HepG2 (cell line): ENCODE results near the gene UAP1. TPM values are rescaled to one million over a fixed set of nuclear protein-coding genes. Genes with fewer than 3 reads are reported as not detected.

Experiments
- ASH2L ChIP-seq: fragments of 300-600, 200-600 bp; sonication (generic); IDR thresholded peaks from 2 replicates; pipeline ENCODE4 v1.7.0; 2017; ENCODE audit warnings: low read depth, mild to moderate bottlenecking, moderate library complexity, mixed read lengths, low read length; ENCODE audit not compliant: insufficient read length
- CCAR2 ChIP-seq: fragments of 200-400 bp; formaldehyde crosslinking; optimal IDR thresholded peaks from 2 replicates; pipeline ENCODE3; 2018; ENCODE audit warnings: low read depth, mild to moderate bottlenecking, low read length, moderate library complexity
- FOXA1 ChIP-seq, 2 experiments: fragments of 450-650 bp in 1 of 2; sonication (generic) in 1 of 2; formaldehyde crosslinking in 1 of 2; IDR thresholded peaks; 2 replicates each; pipeline versions ENCODE4 v1.4.0 to v1.6.1; 2016 to 2020; ENCODE audit warnings: missing genetic modification reagents in 1 of 2
- GATAD1 ChIP-seq: IDR thresholded peaks from 2 replicates; pipeline ENCODE4 v1.6.1; 2016; ENCODE audit warnings: missing genetic modification reagents, missing compliant biosample characterization
- JUND ChIP-seq: sonication (generic); formaldehyde crosslinking; IDR thresholded peaks from 2 replicates; pipeline ENCODE4 v1.8.0; 2022; ENCODE audit warnings: mild to moderate bottlenecking, missing genetic modification reagents
- KDM6A ChIP-seq: IDR thresholded peaks from 2 replicates; pipeline ENCODE4 v1.6.1; 2016; ENCODE audit warnings: low read depth
- KLF13 ChIP-seq: sonication (generic); formaldehyde crosslinking; IDR thresholded peaks from 2 replicates; pipeline ENCODE4 v1.4.0; 2020; ENCODE audit warnings: mild to moderate bottlenecking, missing genetic modification reagents
- KMT2A ChIP-seq: sonication (generic); formaldehyde crosslinking; IDR thresholded peaks from 2 replicates; pipeline ENCODE4 v1.4.0; 2020; ENCODE audit warnings: missing genetic modification reagents
- KMT2B ChIP-seq: IDR thresholded peaks from 2 replicates; pipeline ENCODE4 v1.6.1; 2016; ENCODE audit warnings: missing genetic modification reagents, missing compliant biosample characterization
- MXD4 ChIP-seq: IDR thresholded peaks from 2 replicates; pipeline ENCODE4 v1.6.1; 2016; ENCODE audit warnings: mild to moderate bottlenecking, missing biosample characterization, missing genetic modification reagents
- MXI1 ChIP-seq: IDR thresholded peaks from 3 replicates; pipeline ENCODE4 v1.6.1; 2012; ENCODE audit warnings: low read depth, low read length, inconsistent platforms, borderline replicate concordance
- NFE2L2 ChIP-seq: fragments of 150-350 bp; IDR thresholded peaks from 2 replicates; pipeline ENCODE4 v1.6.1; 2014; ENCODE audit warnings: low read length
- ONECUT2 ChIP-seq: sonication (generic); formaldehyde crosslinking; IDR thresholded peaks from 2 replicates; pipeline ENCODE4 v1.4.0; 2020; ENCODE audit warnings: missing genetic modification reagents
- SOX6 ChIP-seq, 2 experiments: fragments of 450-650 bp in 1 of 2; sonication (generic) in 1 of 2; formaldehyde crosslinking in 1 of 2; IDR thresholded peaks; 2 replicates each; pipeline versions ENCODE4 v1.4.0 to v1.6.1; 2017 to 2020; ENCODE audit warnings: antibody characterized with exemption in 1 of 2, mild to moderate bottlenecking in 1 of 2, missing genetic modification reagents in 1 of 2
- SRY ChIP-seq: sonication (generic); formaldehyde crosslinking; IDR thresholded peaks from 2 replicates; pipeline ENCODE4 v1.8.0; 2022; ENCODE audit warnings: mild to moderate bottlenecking, missing genetic modification reagents
- STAG1 ChIP-seq: sonication (generic); formaldehyde crosslinking; IDR thresholded peaks from 2 replicates; pipeline ENCODE4 v1.4.0; 2020; ENCODE audit warnings: missing genetic modification reagents
- XBP1 ChIP-seq: sonication (generic); formaldehyde crosslinking; IDR thresholded peaks from 2 replicates; pipeline ENCODE4 v1.5.0; 2020; ENCODE audit warnings: missing genetic modification reagents
- ZBTB7B ChIP-seq: sonication (generic); formaldehyde crosslinking; IDR thresholded peaks from 2 replicates; pipeline ENCODE4 v1.4.0; 2020; ENCODE audit warnings: missing genetic modification reagents
- ZFP41 ChIP-seq: sonication (generic); formaldehyde crosslinking; IDR thresholded peaks from 2 replicates; pipeline ENCODE4 v1.4.0; 2020; ENCODE audit warnings: mild to moderate bottlenecking, missing genetic modification reagents, borderline replicate concordance
- ZNF225 ChIP-seq: sonication (generic); formaldehyde crosslinking; IDR thresholded peaks from 2 replicates; pipeline ENCODE4 v1.4.0; 2020; ENCODE audit warnings: mild to moderate bottlenecking, missing genetic modification reagents
- ZNF33B ChIP-seq: sonication (generic); formaldehyde crosslinking; IDR thresholded peaks from 2 replicates; pipeline ENCODE4 v1.5.1; 2020; ENCODE audit warnings: mild to moderate bottlenecking, missing genetic modification reagents
- ZNF382 ChIP-seq: sonication (generic); formaldehyde crosslinking; IDR thresholded peaks from 2 replicates; pipeline ENCODE4 v1.5.0; 2020; ENCODE audit warnings: missing genetic modification reagents, mild to moderate bottlenecking, borderline replicate concordance
- ZNF629 ChIP-seq: sonication (generic); formaldehyde crosslinking; conservative IDR thresholded peaks from 2 replicates; pipeline ENCODE4 v1.5.0; 2020; ENCODE audit warnings: missing genetic modification reagents
- polyA plus RNA-seq, 8 experiments: library from polyadenylated mRNA; depleted of rRNA in 3 of 8; stranded (reverse) in 7 of 8; unstranded in 1 of 8; fragments of >200 nt; fragmentation: Illumina TruSeq in 4 of 8; extraction: Trizol in 4 of 8; gene quantifications; 2 replicates each; pipeline versions ENCODE4 v1.2.1 to v1.2.3, GENCODE V29; 2011 to 2016; ENCODE audit warnings: low read depth in 4 of 8, missing spikeins in 1 of 8, mixed read lengths in 1 of 8; ENCODE audit not compliant: insufficient read depth in 1 of 8
- total RNA-seq, 5 experiments: library from RNA; depleted of rRNA; stranded (reverse); fragments of >200 nt; fragmentation: Illumina TruSeq; extraction: Trizol; gene quantifications; 2 replicates each; pipeline ENCODE4 v1.2.3, GENCODE V29; 2016; ENCODE audit warnings: low read depth in 1 of 5
- TF ChIP-seq, protein P1 (sequence below): sonication (generic); formaldehyde crosslinking; IDR thresholded peaks from 2 replicates; pipeline ENCODE4 v1.5.0; 2020; ENCODE audit warnings: missing genetic modification reagents
- TF ChIP-seq, protein P2 (sequence below): IDR thresholded peaks from 2 replicates; pipeline ENCODE4 v1.6.1; 2016; ENCODE audit warnings: missing biosample characterization, missing genetic modification reagents, low read depth
- TF ChIP-seq, protein P3 (sequence below): IDR thresholded peaks from 2 replicates; pipeline ENCODE4 v1.6.1; 2016; ENCODE audit warnings: low read depth

UAP1 gene
- total and polyA plus RNA-seq, 2 of the 13 experiments (the other 11 are each of a cell fraction or from before 2014, with no cell fraction given), result 48.4 to 117 TPM

DNA sequence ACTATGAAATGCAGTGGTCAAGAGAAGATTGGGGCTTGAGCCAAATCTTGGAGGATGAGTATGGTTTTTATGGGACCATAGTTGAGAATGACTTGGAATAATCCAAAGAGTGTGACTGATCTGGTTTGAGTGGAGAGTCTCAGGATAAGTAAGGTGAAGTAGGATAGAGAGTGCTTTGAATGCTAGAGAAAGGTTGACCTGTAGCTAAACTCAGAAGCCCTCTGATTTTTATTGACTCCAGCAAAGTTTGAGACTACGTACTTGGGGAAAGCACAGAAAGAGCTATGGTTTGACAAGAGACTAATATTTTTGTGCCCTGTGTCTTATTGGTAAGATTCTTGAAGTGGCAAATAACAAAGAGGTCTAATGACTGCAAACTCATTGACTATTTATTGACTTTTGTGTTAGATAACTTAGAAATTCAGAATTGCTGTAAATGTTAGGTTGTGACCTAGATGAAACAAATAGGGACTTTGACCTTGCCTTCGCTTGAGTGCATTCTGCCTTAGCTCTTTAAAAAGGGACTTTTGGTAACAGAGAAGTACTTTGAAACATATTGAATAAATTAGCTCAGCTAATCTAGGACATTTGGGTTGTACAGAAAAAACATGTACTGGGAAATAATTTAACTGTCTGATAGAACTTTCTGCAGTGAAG, 35.1 kb downstream of the UAP1 start (continued):
- TF ChIP-seq ZBTB7B (no peak), JUND (no peak), ASH2L (peak; percentile 76), XBP1 (CRISPR knock-in tag) (no peak), KMT2A (no peak), MXD4 (CRISPR knock-in tag) (no peak), ZNF629 (CRISPR knock-in tag) (0 out of 2 replicates have a peak, but pooled peaks have one; percentile 34), KMT2B (CRISPR knock-in tag) (0 out of 2 replicates have a peak, but pooled peaks have one; percentile 34), ZNF225 (CRISPR knock-in tag) (no peak), CCAR2 (no peak), NFE2L2 (no peak), ONECUT2 (CRISPR knock-in tag) (peak; percentile 72; the same call in 1 of the 2 replicates), GATAD1 (0 out of 2 replicates have a peak, but pooled peaks have one; percentile 8), ZNF382 (no peak), SRY (CRISPR knock-in tag) (no peak), MXI1 (no peak), STAG1 (CRISPR knock-in tag) (no peak), ZFP41 (CRISPR knock-in tag) (no peak), ZNF33B (no peak), FOXA1 (IDR thresholded peaks at IDR 0.05) (no peak), FOXA1 (CRISPR knock-in tag; IDR thresholded peaks at IDR 0.05) (peak; percentile 60), KDM6A (peak; percentile 67), SOX6 (IDR thresholded peaks at IDR 0.05) (no peak), SOX6 (CRISPR knock-in tag; IDR thresholded peaks at IDR 0.05) (peak; percentile 66), KLF13 (CRISPR knock-in tag) (no peak)
- TF ChIP-seq, protein P1, sequence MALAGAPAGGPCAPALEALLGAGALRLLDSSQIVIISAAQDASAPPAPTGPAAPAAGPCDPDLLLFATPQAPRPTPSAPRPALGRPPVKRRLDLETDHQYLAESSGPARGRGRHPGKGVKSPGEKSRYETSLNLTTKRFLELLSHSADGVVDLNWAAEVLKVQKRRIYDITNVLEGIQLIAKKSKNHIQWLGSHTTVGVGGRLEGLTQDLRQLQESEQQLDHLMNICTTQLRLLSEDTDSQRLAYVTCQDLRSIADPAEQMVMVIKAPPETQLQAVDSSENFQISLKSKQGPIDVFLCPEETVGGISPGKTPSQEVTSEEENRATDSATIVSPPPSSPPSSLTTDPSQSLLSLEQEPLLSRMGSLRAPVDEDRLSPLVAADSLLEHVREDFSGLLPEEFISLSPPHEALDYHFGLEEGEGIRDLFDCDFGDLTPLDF (CRISPR knock-in tag), result no peak
- TF ChIP-seq, protein P2, sequence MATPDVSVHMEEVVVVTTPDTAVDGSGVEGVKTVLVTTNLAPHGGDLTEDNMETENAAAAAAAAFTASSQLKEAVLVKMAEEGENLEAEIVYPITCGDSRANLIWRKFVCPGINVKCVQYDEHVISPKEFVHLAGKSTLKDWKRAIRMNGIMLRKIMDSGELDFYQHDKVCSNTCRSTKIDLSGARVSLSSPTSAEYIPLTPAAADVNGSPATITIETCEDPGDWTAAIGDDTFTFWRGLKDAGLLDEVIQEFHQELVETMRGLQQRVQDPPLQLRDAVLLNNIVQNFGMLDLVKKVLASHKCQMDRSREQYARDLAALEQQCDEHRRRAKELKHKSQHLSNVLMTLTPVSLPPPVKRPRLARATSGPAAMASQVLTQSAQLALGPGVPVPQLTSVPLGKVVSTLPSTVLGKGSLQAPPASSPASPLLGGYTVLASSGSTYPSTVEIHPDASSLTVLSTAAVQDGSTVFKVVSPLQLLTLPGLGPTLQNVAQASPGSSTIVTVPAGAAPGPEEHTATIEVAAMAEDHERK (CRISPR knock-in tag), result no peak
- TF ChIP-seq, protein P3, sequence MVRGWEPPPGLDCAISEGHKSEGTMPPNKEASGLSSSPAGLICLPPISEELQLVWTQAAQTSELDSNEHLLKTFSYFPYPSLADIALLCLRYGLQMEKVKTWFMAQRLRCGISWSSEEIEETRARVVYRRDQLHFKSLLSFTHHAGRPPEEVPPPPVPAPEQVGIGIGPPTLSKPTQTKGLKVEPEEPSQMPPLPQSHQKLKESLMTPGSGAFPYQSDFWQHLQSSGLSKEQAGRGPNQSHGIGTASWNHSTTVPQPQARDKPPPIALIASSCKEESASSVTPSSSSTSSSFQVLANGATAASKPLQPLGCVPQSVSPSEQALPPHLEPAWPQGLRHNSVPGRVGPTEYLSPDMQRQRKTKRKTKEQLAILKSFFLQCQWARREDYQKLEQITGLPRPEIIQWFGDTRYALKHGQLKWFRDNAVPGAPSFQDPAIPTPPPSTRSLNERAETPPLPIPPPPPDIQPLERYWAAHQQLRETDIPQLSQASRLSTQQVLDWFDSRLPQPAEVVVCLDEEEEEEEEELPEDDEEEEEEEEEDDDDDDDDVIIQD (CRISPR knock-in tag), result peak; percentile 48; the same call in 1 of the 2 replicates
